ENCODE measurements around the gene PKIG.

Gene PKIG

GRCh38 chr20:44622501-44623270 is 40.3 kb downstream of the PKIG start:
- TF ChIP-seq, protein P1, sequence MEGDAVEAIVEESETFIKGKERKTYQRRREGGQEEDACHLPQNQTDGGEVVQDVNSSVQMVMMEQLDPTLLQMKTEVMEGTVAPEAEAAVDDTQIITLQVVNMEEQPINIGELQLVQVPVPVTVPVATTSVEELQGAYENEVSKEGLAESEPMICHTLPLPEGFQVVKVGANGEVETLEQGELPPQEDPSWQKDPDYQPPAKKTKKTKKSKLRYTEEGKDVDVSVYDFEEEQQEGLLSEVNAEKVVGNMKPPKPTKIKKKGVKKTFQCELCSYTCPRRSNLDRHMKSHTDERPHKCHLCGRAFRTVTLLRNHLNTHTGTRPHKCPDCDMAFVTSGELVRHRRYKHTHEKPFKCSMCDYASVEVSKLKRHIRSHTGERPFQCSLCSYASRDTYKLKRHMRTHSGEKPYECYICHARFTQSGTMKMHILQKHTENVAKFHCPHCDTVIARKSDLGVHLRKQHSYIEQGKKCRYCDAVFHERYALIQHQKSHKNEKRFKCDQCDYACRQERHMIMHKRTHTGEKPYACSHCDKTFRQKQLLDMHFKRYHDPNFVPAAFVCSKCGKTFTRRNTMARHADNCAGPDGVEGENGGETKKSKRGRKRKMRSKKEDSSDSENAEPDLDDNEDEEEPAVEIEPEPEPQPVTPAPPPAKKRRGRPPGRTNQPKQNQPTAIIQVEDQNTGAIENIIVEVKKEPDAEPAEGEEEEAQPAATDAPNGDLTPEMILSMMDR (IDR thresholded peaks at IDR 0.05), result no peak
- H3K27ac ChIP-seq, result no peak overlapping the region
- DNase-seq (ENCODE audit: low spot score), result no peak
- no peak overlapping the region for H3K4me3 ChIP-seq

- no peak for DNase-seq (ENCODE audit: low spot score)
- TF ChIP-seq, protein P1 (IDR thresholded peaks at IDR 0.05), result no peak
- no peak overlapping the region for H3K27ac ChIP-seq
- no peak overlapping the region for H3K4me3 ChIP-seq
Observed at GRCh38 chr20:44624152-44624551, 41.8 kb downstream of the PKIG start.

DNA sequence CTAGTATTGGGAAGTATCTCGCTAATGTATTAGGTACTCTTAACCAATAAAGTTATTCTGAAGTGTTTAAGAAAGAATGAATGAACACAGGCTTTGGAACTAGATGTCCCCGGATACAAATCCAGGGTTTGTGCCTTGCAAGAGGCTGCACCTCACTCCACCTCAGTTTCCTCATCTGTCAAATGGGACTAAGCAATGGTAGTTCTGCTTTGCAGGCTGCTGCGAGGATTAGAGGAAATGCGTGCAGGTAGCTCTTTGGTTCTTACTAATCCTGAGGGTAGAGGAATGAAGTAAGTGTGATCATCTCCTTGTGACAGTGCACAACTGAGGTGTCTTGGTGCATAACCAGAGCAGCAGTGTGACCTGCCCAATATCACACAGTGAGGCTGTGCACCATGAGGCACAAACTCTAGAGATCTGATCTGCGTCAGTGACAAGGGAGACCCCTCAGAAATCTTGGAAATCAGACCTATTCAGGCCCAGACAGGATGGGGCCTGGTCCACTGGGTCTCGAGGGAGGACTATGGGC is 42.4 kb downstream of the PKIG start:
- DNase-seq (ENCODE audit: low spot score), result no peak
- TF ChIP-seq, protein P1 (IDR thresholded peaks at IDR 0.05), result no peak
- H3K27ac ChIP-seq, result no peak overlapping the region
- no peak overlapping the region for H3K4me3 ChIP-seq

DNA sequence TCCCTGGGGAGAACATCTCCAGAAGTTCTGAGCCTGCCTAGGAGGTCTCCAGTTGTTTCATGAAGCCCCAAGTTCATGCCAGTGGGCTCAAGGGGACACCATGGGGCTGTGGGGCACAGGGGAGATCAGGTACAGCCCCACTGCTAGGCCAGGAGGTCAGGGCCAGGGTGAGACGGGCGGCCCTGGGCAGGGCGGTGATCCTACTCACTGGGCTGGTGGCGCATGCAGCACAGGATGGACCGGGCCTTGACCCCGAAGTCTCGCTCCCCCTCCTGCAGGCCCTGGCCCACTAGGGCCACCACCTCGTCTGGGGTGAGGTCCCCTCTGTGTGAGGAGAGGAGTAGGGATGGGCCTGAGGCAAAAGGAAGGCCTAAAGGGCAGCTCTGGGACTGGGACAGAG is 43.0 kb downstream of the PKIG start:
- Histone ChIP-seq H3K4me3 (no peak overlapping the region), H3K27ac (no peak overlapping the region)
- DNase-seq (ENCODE audit: low spot score), result no peak
- TF ChIP-seq, protein P1 (IDR thresholded peaks at IDR 0.05), result no peak

DNA sequence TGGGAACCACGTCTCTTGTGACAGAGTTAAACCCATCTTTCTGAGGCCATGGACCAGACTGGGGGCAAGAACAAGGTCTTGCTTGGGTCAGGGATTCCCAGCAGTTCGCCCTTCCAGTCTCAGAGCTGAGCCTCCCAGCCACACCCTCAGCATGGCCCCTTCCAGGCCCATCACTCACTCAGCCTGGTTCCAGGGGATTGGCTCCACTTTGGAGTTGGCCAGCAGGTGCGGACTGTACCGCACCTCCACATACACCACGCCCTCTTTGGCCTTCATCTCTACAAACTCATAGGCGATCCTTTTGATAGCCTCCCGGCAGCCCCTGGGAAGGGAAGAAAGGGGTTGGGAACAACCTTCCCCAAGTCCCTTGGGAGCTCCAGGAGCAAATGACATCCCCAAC is 43.9 kb downstream of the PKIG start:
- TF ChIP-seq, protein P1 (IDR thresholded peaks at IDR 0.05), result no peak
- DNase-seq (ENCODE audit: low spot score), result no peak
- Histone ChIP-seq H3K27ac (no peak overlapping the region), H3K4me3 (no peak overlapping the region)

DNA sequence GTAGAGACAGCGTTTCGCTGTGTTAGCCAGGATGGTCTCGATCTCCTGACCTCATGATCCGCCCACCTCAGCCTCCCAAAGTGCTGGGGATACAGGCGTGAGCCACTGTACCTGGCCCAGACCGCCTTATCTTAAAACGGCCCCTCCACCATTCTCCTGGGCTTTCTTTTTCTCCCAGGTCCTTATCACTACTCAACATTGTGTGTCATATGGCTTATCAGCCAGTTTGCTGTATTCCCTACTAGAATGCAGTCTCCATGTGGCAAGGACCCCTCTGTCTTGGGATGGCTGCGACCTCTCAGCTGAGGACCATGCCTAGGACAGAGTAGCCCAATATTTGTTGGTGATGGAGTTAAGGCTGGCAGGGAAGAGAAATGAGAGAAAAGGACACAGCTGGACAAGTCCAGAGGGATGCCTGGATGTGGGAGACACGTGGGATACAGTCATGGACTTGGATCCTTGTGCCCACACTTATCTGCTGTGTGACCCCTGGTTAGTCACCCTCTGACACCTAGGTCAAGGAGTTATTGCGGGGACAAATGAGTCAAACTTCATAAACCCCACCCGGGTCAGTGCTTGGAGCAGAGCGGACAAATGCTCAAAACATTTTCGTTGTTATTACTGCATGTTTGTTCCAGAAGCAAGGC is 45.1 kb downstream of the PKIG start:
- H3K4me3 ChIP-seq, result no peak overlapping the region
- no peak overlapping the region for H3K27ac ChIP-seq
- TF ChIP-seq, protein P1 (IDR thresholded peaks at IDR 0.05), result no peak
- DNase-seq (ENCODE audit: low spot score), result no peak

DNA sequence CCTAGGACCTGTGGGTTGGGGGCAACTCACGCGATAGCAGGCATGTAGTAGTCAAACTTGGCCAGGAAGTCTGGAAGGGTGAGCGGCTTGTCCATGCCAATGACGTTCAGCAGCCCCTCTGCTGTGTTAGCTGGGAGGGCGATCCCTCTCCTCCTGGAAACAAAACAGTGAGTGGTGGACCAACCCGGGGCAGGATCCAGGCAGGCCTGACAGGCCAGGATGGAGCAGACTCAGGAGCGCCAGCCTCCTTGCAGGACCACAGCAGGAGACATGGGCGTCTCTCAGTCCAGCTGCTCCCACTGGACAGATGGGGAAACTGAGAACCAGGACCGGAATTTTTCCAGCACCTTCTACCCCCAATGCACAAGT is 46.6 kb downstream of the PKIG start:
- no peak for DNase-seq (ENCODE audit: low spot score)

More for the DNA sequence above, 46.6 kb downstream of the PKIG start:
- TF ChIP-seq, protein P1 (IDR thresholded peaks at IDR 0.05), result no peak
- H3K4me3 ChIP-seq, result no peak overlapping the region
- no peak overlapping the region for H3K27ac ChIP-seq

All from coronary artery (tissue), 2 donors.